ENCODE measurements around the gene SLC43A1.

Gene SLC43A1

DNA sequence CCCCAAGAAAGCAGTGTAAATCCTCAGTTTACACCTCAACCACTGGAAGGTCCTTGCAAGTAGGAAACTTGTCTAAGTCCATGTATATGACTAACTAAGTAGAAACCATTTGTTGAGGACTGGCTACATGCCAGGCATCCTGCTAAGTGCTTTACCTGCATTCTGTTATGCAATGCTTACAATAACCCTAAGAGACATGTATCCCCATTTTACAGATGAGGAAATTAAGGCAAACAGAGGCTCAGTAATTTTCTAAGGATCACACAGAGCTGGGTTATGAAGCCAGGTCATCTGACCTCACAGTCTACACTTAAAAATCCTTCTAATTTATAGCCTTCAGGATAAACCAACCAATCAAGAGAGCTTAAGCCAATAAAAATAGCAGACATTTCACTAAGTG is 13.5 kb upstream of the SLC43A1 start:
- no peak overlapping the region for H3K4me3 ChIP-seq (ENCODE audit: low read depth, low read length)

DNA sequence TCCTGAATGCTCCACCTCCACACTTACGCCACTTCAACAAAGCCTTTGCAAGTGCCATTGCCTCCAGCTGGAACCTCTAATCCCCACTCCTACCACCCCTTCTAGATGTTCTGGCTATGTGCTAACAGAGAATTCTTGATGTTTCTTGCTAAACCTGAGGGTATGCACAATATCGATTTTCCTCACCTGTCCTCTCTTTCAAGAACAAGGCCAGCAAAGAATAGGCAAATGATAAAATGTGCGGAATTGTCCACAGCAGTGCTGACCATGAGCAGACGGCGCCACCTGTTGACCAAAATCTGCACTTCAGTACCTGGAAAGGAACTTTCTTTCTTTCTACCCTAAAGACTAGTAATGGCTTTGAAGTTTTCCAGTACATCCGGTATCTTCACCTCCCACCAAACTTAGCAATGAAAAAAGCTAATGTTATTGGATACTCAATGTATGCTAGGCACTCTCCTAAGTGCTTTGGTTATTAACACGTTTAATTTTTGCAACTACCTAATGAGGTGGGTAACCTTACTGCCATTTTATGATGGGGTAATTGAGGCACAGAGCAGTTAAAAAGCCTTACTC is 11.6 kb upstream of the SLC43A1 start:
- H3K4me3 ChIP-seq (ENCODE audit: low read depth, low read length), result no peak overlapping the region

DNA sequence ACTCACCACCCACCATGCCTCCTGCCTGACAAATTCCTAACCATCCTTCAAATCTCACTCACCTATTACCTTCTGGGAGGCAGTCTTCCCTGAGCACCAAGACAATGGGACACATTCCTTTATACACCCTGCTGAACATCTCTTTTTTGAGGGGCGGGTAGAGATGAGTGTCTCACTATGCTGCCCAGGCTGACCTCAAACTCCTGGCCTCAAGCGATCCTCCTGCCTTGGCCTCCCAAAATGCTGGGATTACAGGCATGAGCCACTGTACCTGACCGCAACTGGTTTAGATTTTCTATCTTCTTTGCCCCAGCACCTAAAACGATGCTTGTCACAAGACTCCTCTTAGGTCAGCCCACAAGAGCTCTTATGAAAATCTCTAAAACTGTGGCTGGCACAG is 7.9 kb upstream of the SLC43A1 start:
- no peak overlapping the region for H3K4me3 ChIP-seq (ENCODE audit: low read depth, low read length)

DNA sequence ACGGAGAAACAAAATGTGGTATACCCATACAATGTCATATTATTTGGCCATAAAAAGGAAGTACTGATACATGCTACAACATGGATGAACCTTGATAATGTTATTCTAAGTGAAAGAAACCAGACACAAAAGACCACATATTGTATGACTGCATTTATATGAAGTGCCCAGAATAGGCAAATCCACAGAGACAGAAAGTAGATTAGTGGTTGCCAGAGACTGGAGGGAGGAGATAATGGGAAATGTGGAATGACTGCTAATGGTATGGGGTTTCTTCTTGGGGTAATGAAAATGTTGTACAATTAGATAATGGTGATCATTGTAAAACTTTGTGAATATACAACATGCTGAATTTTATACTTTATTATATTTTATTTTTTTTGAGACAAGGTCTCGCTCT is 5.6 kb upstream of the SLC43A1 start:
- no peak overlapping the region for H3K4me3 ChIP-seq (ENCODE audit: low read depth, low read length)

DNA sequence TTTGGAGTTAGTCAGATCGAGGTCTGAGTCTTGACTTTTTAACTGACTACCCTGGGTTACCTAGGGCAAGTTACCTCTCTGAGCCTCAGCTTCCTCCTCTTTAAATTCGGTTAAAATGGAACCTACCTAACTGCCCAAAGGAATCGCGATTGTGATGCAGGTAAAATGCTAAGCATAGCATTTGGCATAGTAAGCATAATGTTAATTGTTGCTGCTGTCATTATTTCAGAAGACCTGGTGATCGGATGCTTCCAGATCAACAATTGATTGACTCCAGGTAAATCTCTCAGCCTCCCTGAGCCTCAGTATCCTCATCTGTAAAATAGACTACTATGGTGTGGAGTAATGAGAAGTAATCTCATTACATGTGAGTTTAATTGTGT is 550 bp upstream of the SLC43A1 start:
- H3K4me3 ChIP-seq (ENCODE audit: low read depth, low read length), result peak overlapping the region; percentile 80

DNA sequence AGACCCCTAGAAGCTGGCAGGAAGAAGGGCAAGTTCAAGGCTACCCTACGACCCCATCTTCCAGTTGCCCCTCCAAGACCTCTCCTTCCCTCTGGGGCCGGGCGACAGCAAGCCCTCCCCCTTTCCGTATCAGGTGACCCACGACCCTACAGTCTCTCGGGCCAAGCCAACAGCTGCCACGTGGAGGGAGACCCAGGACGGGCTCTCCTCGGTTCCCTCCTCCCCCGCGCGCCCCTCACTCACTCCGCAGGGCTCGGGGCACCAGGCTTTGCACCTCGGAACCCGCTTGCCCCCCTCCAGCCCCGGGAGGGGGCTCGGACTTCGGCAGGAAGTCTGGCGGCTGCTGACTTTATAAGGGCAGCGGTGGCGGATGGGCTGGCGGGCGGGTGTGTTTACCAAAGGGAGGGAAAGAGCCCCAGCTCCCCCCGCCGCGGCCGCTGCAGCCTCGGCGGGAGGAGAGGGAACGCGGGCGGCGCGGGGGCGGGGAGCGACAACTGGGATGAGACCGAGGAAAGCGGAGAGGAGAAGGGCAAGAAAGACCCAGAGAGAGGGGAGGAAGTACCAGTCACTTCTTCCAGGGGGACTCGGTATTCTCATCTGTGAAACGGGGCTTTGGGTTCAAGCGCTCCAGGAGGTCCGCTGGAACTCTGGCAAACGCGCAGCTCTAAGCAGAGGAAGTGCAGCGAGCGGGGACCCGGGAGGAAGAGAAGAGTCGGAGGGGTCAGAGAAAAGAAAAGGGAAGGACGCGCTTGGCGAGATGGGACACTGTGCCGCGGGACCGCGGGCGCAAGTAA is 767 bp downstream of the SLC43A1 start:
- peak overlapping the region; percentile 80 for H3K4me3 ChIP-seq (ENCODE audit: low read depth, low read length)

DNA sequence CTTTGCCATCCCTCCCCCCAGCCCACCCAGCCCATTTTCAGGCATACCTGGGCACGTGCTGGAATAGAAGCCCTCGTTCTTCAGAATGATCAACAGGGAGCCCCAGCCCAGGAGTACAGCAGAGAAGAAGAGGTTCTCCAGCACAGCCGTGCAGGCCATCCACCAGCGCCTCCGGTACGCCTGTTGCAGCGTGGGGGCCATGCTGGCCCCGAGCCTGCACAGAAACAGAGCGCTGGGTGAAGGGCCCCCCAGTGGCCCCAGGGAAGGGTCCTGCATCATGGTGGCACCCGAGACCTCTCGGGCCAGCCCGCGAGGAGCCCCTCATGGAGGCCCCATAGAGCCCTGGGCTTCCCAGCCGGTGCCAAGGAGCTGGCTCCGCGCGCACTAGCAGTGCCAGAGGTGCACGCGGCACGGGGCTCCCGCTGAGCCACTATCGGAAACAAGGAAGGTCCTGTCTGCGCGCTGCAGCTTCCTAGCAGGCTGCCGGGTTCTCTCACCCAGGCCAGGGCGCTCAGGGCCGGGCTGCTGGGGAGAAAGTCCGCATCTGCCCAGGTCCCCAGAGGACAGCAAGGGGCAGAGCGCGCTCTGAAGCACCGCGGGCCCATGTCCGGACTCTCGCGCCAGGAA is 1.5 kb downstream of the SLC43A1 start:
- peak overlapping the region; percentile 80 for H3K4me3 ChIP-seq (ENCODE audit: low read depth, low read length)

DNA sequence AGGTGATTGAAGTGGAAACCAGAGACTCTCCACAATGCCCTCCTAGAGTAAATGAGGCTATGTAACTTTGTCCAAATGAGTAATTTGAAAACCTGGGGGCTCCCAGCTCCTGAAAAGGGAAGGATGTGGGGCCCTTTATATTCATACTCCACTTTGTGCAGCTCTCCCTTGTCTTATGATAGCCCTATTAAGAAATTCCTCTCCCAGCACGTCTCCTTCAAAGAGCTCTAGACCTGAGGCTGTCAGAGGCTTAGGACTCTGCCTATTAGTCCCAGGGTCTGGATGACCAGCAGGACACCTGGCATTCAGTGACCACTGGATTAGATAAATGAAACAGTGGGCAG is 2.1 kb downstream of the SLC43A1 start:
- H3K4me3 ChIP-seq (ENCODE audit: low read depth, low read length), result no peak overlapping the region

DNA sequence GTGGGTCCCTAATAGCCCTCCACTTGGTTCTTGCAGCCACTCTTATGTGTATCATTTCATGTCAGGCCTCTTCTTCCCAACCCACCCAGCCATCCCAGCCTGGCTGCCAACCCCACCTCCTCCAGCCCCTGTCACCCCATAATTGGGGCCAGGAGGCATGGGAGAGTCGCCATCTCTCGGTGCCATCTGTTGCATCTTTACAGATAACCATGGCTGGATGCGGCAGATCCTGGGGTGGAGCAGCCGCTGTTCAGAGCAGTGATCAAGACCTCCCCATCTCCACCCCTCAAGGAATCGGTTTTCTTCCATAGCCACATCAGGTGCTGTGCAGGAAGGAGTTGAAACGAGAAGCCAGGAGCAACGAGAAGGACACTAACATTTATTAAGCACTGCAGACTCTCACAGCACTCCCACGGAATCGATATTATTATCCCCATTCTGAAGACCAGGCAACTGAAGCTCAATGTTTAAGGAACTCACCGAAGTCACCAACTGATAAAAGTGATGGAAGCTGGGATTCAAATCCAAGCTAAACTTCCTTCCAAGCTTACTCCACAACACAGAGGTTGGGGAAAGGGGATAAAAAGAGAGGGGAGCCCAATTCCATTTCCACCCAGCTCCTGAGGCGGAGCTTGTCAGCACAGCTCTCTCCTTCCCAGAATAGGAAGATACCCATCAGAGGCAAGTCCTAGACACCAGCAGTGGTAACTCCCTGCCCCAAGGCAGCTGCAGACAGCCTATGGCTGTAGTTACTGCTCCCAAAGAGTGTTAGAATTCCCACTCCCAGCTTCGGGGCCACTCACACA is 2.7 kb downstream of the SLC43A1 start:
- H3K4me3 ChIP-seq (ENCODE audit: low read depth, low read length), result peak overlapping the region; percentile 4

DNA sequence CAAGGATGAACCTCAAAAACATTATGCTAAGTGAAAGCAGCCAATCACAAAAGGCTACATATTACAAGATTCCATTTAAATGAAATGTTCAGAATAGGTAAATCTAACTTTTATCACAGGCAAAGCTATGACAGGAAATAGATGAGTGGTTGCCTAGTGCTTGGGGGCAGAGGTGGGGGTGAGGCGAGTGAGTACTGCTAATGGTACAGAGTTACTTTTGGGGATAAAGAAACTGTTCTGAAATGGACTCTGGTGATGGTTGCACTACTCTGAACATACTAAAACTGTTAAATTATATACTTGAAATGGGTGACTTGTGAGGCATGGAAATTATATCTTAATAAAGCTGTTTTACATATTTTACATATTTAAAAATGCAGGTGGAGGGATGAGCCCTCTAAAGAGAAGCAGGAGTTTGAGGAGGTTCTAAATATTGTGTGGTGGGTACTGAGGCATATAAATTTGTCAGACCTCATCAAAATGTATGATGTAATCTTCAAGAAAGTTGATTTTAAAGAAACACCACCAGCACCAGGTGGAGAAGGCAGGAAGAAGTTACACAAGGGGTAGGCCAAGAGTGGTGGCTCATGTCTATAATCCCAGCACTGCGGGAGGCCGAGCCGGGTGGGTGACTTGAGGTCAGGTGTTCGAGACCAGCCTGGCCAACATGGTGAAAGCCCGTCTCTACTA is 3.6 kb downstream of the SLC43A1 start:
- H3K4me3 ChIP-seq (ENCODE audit: low read depth, low read length), result no peak overlapping the region

DNA sequence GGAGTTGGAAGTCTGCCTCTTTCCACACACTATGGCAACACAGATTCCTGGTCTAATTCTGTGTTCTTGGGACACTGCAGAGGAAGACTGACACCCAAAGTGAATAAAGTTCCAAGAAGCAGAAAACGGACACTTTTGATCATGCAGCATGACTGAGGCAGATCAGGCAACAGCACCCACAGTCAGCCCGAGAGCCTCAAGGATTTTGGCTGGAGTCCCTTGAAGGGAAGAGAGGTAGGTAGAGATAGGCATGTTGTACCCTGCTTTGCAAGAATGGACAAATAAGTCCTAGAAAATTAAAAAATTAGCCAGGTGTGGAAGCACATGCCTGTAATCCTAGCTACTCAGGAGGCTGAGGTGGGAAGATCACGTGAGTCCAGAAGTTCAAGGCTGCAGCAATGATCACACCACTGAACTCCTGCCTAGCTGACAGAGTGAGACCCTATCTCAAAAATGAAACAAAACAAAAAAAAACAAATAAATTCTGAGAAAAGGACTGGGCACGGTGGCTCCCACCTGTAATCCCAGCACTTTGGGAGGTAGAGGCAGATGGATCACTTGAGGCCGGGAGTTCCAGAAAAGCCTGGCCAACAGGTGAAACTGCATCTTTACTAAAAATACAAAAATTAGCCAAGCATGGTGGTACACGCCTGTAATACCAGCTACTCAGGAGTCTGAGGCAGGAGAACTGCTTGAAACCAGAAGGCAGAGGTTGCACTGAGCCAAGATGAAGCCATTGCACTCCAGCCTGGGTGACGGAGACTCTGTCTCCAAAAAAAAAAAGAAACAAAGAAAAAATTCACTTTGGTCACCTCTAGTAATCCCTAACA is 6.9 kb downstream of the SLC43A1 start:
- H3K4me3 ChIP-seq (ENCODE audit: low read depth, low read length), result no peak overlapping the region

DNA sequence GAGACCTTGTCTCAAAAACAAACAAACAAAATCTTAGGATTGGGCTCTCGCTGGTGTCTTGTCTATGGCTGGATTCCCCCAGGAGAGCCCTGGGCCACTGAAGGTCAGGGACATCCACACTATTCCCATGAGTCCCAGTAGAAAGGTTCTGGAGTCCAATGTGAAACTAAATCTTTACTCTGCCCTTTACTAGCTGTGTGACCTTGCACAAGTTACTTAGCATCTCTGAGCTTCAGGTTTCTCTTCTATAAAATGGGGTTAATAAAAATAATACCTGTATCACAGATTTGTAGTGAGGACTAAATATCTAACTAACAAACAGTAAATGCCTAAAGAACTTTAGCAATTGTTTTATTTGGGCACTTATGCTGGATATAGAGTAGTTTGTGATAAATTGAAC is 9.0 kb downstream of the SLC43A1 start:
- H3K4me3 ChIP-seq (ENCODE audit: low read depth, low read length), result no peak overlapping the region

DNA sequence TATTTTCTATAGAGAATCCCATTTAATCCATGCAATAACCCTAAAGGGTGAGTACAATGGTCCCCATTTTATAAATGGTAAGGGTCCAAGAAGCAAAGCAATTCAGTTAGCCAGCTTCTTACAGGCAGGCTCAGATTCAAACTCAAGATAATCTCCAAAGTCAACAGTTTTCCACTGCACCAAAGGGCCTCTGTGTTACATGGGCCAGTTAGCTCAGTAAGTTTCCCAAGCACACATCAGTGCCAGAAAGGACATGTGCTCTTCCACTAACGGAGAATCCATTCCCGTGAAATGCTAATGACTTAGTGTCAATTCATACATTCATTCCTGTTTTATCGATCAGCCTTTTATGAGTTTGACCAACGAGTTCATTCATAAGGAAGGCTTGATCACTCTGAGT is 11.0 kb downstream of the SLC43A1 start:
- no peak overlapping the region for H3K4me3 ChIP-seq (ENCODE audit: low read depth, low read length)

DNA sequence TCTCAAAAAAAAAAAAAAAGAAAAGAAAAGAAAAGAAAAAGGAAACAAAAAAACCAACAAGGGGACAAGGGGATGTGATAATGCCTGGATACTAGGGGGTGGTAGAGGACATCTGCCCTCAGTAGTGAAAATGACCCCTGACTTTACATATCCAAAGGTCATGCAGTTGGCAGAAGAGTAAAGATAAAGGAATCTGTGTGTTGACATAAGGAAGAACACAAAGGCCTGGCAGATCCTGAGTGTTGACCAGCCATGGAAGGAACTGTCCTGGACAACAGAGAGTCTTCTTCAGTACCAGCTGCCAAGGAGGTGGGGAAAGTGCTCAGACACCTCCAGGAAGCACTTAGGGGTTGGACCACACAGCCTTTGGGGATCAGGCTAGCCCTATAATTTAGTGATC is 12.6 kb downstream of the SLC43A1 start:
- no peak overlapping the region for H3K4me3 ChIP-seq (ENCODE audit: low read depth, low read length)

DNA sequence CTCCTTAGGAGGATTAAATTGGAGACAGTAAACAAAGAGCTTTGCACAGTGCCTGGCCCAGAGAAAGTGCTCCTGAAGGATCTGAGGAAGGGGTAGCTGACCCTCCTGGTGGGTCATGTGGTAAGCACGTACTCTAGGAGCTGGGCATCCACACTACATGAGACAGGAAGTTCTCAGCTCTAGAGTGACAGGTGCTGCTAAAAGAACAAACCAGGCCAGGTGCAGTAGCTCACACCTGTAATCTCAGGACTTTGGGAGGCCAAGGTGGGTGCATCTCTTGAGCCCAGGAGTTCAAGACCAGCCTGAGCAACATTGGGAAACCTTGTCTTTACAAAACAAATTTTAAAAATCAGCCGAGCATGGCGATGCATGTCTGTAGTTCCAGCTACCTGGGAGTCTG is 13.1 kb downstream of the SLC43A1 start:
- H3K4me3 ChIP-seq (ENCODE audit: low read depth, low read length), result no peak overlapping the region

DNA sequence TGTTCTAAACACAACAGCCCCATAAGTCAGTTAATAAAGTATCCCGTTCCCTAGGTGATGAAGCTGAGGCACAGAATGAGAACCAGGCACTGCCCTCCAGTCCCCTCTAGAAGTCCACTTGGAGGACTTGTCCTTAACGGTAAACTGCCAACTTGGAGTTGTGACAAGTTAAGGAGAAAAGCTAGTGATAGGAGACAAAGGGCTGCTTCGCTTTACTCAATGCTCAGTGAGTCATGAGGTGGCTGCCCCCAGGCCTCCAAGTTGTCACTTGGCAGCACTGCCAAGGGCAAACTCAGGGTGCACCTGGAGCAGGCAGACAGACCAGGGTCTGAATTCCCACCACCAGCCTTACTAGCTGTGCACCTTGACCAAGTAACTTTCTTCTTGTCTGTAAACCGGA is 13.5 kb downstream of the SLC43A1 start:
- H3K4me3 ChIP-seq (ENCODE audit: low read depth, low read length), result no peak overlapping the region

DNA sequence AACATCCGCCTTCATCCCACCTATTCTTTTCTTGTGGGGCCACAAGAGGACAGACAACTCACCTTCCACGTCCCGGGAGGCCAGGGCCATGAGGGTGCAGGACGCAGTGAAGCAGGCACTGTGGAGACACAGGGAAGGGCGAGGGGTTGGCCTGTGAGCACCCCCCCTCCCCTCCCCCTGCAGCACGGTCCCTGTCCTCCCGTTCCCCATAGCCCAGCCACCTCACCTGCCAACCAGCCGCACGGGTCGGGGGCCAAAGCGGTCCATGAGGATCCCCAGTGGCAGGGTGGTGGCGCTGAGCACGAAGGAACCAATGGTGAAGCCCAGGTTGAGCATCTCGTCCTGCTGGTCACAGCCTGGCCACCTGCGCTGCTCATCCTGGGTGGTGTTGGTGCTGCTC is 14.6 kb downstream of the SLC43A1 start:
- no peak overlapping the region for H3K4me3 ChIP-seq (ENCODE audit: low read depth, low read length)

DNA sequence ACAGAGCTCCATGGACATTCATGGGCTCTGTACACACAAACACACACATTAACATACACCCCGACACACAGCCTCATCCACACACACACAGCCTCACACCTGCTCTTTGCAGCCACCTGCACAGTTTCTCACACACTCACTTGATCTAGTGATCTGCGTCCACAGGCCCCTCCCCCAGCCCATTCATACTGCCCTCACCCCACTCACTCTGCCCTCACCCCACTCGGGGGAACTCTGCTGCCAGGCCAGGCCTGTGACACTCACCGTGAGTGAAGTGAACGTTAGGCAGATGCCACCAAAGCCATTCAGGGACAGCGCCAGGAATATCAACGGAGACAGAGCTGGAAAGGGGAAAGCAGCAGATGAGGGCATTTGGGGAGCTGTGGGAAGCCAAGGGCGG is 15.0 kb downstream of the SLC43A1 start:
- no peak overlapping the region for H3K4me3 ChIP-seq (ENCODE audit: low read depth, low read length)

DNA sequence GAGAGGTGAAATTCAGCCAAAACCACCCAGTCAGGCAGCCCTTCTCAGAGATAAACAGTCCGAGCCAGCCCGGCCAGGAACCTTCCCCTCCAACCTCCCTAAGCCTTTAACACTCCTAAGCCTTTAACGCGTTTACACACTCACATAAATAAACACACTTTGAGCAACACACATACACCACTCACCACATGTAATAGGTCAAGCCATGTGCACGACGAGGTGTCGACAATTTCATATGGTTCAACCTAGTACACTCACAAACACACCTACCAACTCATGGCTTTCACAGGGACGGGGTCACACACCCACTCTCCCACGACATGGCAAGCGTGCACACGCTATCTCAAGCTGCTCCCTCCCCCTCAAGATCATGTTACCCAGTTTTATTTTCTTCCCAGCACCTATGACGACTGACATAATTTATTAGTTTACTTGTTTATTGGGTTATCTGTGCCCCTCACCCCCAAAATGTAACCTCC is 15.5 kb downstream of the SLC43A1 start:
- H3K4me3 ChIP-seq (ENCODE audit: low read depth, low read length), result no peak overlapping the region

DNA sequence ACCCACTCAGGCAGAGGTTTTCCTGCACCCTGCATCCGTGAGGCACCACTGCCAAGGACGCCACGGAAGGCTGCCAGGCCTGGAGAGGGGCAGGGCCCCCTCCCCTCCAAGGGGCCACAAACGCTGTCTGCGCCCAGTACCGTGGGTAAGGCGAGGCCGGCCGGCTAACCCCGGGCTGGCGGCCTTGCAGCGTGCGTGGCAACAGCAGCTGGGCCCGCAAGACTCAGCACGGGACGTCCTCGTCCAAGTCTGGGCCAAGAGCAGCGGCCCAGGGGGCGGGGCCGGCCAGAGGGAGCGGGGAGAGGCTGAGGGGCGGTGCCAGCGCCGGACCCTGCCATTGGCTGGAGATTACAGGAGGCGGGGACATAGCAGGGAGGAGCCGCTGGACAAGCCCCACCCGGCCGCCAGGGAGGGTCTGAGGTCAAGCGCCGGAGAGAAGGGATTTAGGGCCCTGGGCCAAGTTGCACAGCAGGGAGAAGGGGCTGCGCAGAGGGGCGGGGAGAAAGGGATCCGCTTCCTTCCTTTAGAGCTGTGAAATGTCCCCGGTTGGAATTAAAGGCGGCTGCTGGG is 16.0 kb downstream of the SLC43A1 start:
- no peak overlapping the region for H3K4me3 ChIP-seq (ENCODE audit: low read depth, low read length)

All from iPS-11a (cell line).